Right cardiac atrium (tissue), 5 donors: Measurements from ENCODE around the gene TCN2. TPM values are rescaled to one million over a fixed set of nuclear protein-coding genes. Genes with fewer than 3 reads are reported as not detected.
A peak's percentile ranks its signal among the peaks of the same experiment; 100 is the strongest.

Source experiments
- ATAC-seq, 2 donors: fragments of 200-7000 bp; cut with Tn5 transposase; one replicate each; pipeline versions ENCODE4 v1.8.0 to v1.9.1; 2020; ENCODE audit warnings: moderate library complexity in 2 of 2, mild to moderate bottlenecking in 1 of 2
- DNase-seq, 3 donors: peaks; one replicate each; pipeline ENCODE4 v3.0.0-alpha.2; 2020
- H3K27ac ChIP-seq: one replicate; pipeline ENCODE4 v1.5.1; 2013; ENCODE audit warnings: mild to moderate bottlenecking, low read length, control low read depth, moderate library complexity
- H3K27me3 ChIP-seq: one replicate; pipeline ENCODE4 v1.6.1; 2013; ENCODE audit not compliant: control insufficient read depth, insufficient read depth
- H3K4me1 ChIP-seq: one replicate; pipeline ENCODE4 v1.6.1; 2013; ENCODE audit warnings: low read length; ENCODE audit not compliant: control insufficient read depth, insufficient read depth
- H3K4me3 ChIP-seq: one replicate; pipeline ENCODE4 v1.5.1; 2013; ENCODE audit warnings: low read length, control low read depth
- H3K9me3 ChIP-seq: one replicate; pipeline ENCODE4 v1.6.1; 2013; ENCODE audit warnings: low read length; ENCODE audit not compliant: control insufficient read depth
- WGBS: extraction: QIAGEN DNeasy Blood & Tissue Kit; methylation state at CpG from one replicate; pipeline ENCODE4 v1.1.7; 2013; 5-methylcytosine and 5-hydroxymethylcytosine counted together
- intact Hi-C, 4 donors: fragments of 100-400 bp; cut with DNase I; formaldehyde crosslinking; loops; one replicate each; pipeline versions ENCODE4 v1.11.0 to v1.14.0; 2022 to 2023
- polyA plus RNA-seq: library from polyadenylated mRNA; stranded (reverse); fragments of 200-250 nt; gene quantifications from one replicate; pipeline ENCODE4 v1.2.3, GENCODE V29; 2013
- total RNA-seq, 4 donors: library from RNA; stranded (reverse); fragmentation: NEBNext Ultra II Directional; extraction: Animal tissue kit (Norgen Biotek cat#: 25700); gene quantifications; one replicate each; pipeline ENCODE4 v1.2.1, GENCODE V29; 2021
- donor health status: healthy with polysubstance abuse.
- donor health status: DM: no; HTN: yes; CAD: no.
- donor health status: DM: no; HTN: no; CAD: no.
- donor health status: DM: no; HTN: yes; CAD: no; lungs with severe emphysema.
- donor health status: DM: yes; HTN: yes; CAD: no.

TCN2 gene
- total and polyA plus RNA-seq, 5 donors, result 10.9 to 33.4 (median 24.0) TPM

DNA sequence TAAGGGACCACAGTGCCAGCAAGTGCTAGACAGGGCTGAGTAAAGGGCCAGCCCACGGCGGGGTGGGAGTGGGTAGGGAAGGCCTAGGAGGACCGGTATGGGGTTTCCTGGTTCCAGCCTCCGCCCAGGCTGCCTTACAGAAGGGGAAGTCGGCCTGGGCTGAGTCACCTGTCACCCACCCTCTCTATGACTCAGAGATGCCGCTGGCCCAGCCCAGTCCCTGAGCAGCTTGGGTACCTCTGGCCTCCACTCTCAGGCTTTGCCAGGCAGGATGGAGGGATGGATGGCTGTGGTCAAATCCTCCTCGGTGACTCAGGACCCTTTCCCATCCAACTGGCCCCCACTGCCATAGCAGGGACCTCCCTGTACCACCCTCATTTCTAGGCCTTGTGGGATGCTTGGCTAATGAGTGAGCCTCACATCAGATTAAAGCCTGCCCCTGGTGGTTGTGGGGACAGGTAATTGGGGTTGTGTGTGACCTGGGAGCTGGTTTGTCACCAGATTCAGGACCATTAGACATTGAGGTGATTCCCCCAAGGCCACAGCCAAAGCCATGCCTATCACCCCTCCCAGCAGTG, 42.5 kb downstream of the TCN2 start:
- ATAC-seq, result peak; percentile 77 to 97
- intact Hi-C loops, result loop anchor here in 1 of 4 donors (10.0 kb wide), 1 partner anchor 45 kb away; the partner anchor contains the start of gene OSBP2
- H3K9me3 ChIP-seq, result no peaks in the 10 kb centered on the region
- H3K27me3 ChIP-seq, result no peaks in the 10 kb centered on the region
- DNase-seq, result peak in 1 of 3 donors; percentile 82
- 67% methylated on average over 7 of the region's 7 CpGs for WGBS
- no peak overlapping the region for H3K4me3 ChIP-seq
- no peaks in the 10 kb centered on the region for H3K4me1 ChIP-seq
- no peak overlapping the region for H3K27ac ChIP-seq

DNA sequence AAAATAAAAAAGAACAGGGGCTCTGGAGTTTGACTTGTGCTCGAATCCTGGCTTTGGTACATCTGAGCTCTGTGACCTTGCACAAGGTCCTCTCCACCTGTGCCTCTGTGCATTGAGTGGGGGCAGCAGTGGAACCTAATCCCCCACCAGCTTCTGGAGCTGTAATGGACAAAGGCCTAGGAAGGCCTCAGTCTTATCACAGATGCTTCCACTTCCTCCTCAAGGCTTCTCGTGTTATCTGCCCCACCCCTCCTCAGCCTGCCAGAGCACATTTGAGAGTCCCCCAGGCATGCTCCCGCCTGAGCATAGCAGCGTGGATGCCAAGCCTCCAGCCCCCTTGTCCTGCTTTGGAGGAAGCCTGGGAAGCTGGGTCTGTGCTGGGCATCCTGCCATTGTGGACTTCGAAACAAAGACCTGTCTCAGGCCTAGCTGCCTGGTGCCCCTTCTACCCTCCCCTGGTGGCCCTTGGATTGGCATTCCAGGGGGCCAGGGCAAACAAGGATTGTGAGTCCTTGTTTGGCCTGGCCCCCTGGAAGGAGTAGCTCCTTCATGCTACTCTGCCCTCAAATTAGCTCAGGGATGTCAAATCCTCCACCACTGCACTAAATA, 43.6 kb downstream of the TCN2 start:
- 48% methylated on average over 5 of the region's 5 CpGs for WGBS
- Histone ChIP-seq H3K27me3 (no peaks in the 10 kb centered on the region), H3K9me3 (no peaks in the 10 kb centered on the region), H3K4me1 (no peaks in the 10 kb centered on the region), H3K27ac (peak overlapping the region; percentile 17), H3K4me3 (no peak overlapping the region)
- ATAC-seq (peak in 1 of 2 donors; percentile 29), DNase-seq (peak in 1 of 3 donors; percentile 28)
- intact Hi-C loops, result no loop called here

DNA sequence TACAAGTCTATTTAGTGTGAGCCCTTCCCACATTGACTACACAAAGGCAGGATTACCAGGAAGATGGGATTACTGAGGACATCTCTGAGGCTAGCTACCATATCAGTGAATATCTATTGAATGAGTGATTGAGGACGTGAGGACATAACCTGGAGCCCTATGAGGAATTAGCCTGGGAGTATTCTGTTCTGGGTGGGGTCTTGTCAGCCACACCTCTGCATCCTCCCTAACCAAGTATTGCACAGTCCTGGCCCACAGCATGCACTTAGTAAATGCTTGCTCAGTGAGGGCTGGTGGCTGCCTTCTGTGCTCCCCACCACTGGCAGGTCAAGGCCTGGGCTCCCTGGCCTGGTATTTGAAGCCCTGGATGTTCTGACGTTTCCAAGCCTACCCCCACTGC, 45.9 kb downstream of the TCN2 start:
- intact Hi-C loops, result no loop called here
- ATAC-seq, result no peak
- H3K27me3 ChIP-seq, result no peaks in the 10 kb centered on the region
- H3K9me3 ChIP-seq, result no peaks in the 10 kb centered on the region
- no peaks in the 10 kb centered on the region for H3K4me1 ChIP-seq
- DNase-seq, result no peak
- 87% methylated on average over 2 of the region's 2 CpGs for WGBS
- H3K4me3 ChIP-seq, result no peak overlapping the region
- no peak overlapping the region for H3K27ac ChIP-seq

DNA sequence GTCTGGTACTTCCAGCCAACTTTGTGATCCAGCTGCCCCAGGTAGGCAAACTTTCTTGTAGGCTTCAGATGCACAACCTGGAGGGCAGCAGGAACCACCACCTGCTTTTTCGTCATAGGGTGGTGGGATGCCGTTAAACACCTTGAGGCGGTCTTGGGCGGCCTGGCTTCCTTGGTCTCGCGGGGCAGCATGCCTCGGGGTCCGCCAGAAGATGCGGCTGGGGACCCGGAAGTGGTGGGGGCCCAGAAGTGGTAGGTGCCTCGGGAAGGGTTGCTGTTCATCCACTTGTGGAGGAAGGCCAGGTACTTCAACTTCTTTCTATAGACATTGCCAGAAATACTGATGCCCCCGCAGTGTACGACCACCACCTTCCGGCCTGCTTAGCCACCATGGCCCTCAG, 47.4 kb downstream of the TCN2 start:
- no peak overlapping the region for H3K4me3 ChIP-seq
- peak in 1 of 3 donors; percentile 32 for DNase-seq
- WGBS, result 98% methylated on average over 14 of the region's 14 CpGs
- no peaks in the 10 kb centered on the region for H3K9me3 ChIP-seq
- no peak overlapping the region for H3K27ac ChIP-seq
- ATAC-seq, result no peak
- no peaks in the 10 kb centered on the region for H3K4me1 ChIP-seq
- intact Hi-C loops, result no loop called here
- H3K27me3 ChIP-seq, result no peaks in the 10 kb centered on the region

DNA sequence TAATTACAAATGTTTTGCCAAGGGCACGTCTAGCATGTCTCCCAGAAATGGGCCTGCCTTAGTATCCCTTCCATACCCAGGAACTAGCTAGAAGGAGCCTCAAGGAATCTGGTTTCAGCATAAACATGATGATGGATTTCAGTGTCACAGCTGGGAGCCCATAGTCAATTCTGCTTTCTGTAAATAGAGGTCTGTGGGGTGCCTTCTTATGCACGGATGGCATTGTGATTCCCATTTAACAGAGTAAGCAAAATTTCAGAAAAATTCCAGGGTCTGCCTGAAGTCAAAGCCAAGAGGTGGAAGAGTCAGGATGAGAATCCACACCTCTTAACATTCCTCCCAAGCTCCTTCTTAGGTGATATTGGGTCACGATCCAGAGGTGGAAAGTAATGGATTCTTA, 48.6 kb downstream of the TCN2 start:
- intact Hi-C loops, result no loop called here
- 81% methylated on average over 3 of the region's 3 CpGs for WGBS
- Histone ChIP-seq H3K27me3 (no peaks in the 10 kb centered on the region), H3K27ac (no peak overlapping the region), H3K9me3 (no peaks in the 10 kb centered on the region), H3K4me1 (no peaks in the 10 kb centered on the region), H3K4me3 (no peak overlapping the region)
- no peak for ATAC-seq
- DNase-seq, result no peak

DNA sequence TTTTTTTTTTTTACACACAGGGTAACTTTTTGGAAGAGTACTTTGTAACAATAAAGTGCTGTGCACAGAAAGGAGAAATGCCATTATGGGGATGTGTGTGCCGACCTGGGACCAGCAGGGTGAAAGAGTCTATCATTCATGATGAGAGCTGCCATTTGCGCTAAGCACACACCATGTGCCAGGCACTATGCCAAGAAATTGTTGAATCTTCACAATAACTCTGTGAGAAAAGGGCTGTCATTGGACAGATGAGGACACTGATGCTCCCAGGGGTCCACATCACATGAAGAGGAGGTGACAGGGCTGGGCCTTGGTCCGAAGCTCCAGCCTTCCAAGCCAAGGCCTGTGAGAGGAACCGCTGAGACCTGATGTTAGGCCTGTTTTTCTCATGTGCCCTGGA, 55.1 kb downstream of the TCN2 start:
- DNase-seq (no peak), ATAC-seq (no peak)
- no peaks in the 10 kb centered on the region for H3K27me3 ChIP-seq
- 87% methylated on average over 4 of the region's 4 CpGs for WGBS
- no peaks in the 10 kb centered on the region for H3K9me3 ChIP-seq
- H3K4me3 ChIP-seq, result no peak overlapping the region
- no peaks in the 10 kb centered on the region for H3K4me1 ChIP-seq
- intact Hi-C loops, result no loop called here
- no peak overlapping the region for H3K27ac ChIP-seq

DNA sequence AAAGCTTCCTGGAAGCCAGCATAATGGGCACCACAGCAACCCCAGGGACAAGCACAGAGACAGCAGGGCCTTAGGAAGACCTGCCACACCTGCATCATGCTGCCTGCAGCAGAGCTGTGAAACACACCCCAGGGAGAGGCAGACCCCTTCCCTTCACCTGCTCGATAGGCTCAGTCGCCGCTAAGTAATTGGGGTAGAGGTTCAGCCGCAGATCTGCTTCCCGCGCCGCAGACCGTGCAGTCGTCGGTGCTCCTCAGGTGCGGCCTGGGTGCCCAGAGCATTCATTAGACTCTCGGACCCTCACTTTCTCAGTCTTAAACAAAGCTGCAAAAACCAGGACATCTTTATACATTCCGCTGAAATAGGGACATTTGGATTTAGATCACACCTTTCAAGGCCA, 57.8 kb downstream of the TCN2 start:
- Histone ChIP-seq H3K4me3 (no peak overlapping the region), H3K4me1 (no peaks in the 10 kb centered on the region), H3K9me3 (no peaks in the 10 kb centered on the region), H3K27me3 (no peaks in the 10 kb centered on the region), H3K27ac (no peak overlapping the region)
- no peak for DNase-seq
- intact Hi-C loops, result no loop called here
- 97% methylated on average over 13 of the region's 13 CpGs for WGBS
- ATAC-seq, result no peak

DNA sequence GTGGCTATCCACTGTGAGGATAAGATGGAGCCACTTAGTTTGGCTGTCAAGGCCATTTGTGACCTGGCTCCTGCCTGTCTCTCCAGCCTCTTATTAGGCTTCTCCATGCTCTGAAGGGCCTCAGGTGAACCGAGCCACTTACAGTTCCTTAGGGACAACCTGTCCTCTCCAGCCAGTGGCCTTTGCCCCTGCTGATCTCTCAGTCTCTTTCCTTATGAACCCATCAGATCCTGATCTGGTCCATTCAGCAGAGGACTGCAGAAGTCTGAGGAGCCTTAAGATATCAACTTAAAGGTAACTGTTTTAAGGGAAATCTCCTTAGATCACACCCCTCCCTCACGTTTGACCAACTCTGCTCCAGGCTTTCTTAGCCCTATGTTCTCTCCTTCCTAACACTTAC, 58.3 kb downstream of the TCN2 start:
- no peak for DNase-seq
- Histone ChIP-seq H3K27ac (no peak overlapping the region), H3K4me1 (no peaks in the 10 kb centered on the region), H3K9me3 (no peaks in the 10 kb centered on the region), H3K27me3 (no peaks in the 10 kb centered on the region), H3K4me3 (no peak overlapping the region)
- intact Hi-C loops, result no loop called here
- ATAC-seq, result no peak
- 92% methylated on average over 2 of the region's 2 CpGs for WGBS

DNA sequence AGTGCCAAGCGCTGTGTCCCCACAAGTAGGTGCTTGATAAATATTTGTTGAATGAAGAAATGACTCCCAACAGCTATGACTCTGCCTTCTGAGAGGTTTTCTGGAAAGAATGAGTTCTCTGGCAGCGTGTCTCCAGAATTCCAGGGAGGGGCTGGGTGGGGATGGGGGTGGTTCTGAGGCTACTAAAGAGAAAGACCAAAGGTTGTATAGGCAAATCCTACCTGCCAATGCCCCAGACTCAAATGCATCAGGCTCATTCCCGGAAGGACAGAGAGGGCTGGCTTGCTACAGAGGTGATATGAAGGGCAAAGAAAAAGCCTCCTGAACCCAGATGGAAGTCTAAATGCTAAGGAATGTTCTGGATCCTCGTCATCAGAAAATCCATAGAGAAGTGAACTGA, 58.8 kb downstream of the TCN2 start:
- ATAC-seq (no peak), DNase-seq (no peak)
- no peaks in the 10 kb centered on the region for H3K27me3 ChIP-seq
- no peak overlapping the region for H3K4me3 ChIP-seq
- H3K9me3 ChIP-seq, result no peaks in the 10 kb centered on the region
- no peaks in the 10 kb centered on the region for H3K4me1 ChIP-seq
- 94% methylated on average over 4 of the region's 4 CpGs for WGBS
- H3K27ac ChIP-seq, result no peak overlapping the region
- intact Hi-C loops, result no loop called here

DNA sequence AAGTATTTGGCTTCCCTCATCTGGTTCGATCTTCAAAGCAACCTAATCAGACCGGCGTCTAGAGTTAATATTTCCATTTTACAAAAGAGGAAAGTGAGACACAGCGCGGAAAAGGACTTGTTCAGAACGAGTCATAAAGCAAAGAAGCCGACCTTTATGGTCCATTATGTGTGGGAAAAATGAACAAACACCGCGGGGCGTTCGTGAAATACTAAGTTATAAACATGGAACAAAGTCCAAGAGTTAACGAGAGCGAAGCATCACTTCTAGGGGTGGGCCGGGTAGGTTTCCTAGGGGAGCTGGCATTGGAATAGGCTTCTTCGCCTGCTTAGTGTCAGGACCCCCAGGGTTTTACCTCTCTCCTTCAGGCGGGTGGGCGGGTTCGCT, 60.1 kb downstream of the TCN2 start:
- intact Hi-C loops, result no loop called here
- H3K4me3 ChIP-seq, result peak overlapping the region; percentile 62
- 1% methylated on average over 18 of the region's 18 CpGs for WGBS
- DNase-seq (no peak), ATAC-seq (no peak)
- H3K9me3 ChIP-seq, result no peaks in the 10 kb centered on the region
- no peaks in the 10 kb centered on the region for H3K4me1 ChIP-seq
- no peaks in the 10 kb centered on the region for H3K27me3 ChIP-seq
- H3K27ac ChIP-seq, result no peak overlapping the region

DNA sequence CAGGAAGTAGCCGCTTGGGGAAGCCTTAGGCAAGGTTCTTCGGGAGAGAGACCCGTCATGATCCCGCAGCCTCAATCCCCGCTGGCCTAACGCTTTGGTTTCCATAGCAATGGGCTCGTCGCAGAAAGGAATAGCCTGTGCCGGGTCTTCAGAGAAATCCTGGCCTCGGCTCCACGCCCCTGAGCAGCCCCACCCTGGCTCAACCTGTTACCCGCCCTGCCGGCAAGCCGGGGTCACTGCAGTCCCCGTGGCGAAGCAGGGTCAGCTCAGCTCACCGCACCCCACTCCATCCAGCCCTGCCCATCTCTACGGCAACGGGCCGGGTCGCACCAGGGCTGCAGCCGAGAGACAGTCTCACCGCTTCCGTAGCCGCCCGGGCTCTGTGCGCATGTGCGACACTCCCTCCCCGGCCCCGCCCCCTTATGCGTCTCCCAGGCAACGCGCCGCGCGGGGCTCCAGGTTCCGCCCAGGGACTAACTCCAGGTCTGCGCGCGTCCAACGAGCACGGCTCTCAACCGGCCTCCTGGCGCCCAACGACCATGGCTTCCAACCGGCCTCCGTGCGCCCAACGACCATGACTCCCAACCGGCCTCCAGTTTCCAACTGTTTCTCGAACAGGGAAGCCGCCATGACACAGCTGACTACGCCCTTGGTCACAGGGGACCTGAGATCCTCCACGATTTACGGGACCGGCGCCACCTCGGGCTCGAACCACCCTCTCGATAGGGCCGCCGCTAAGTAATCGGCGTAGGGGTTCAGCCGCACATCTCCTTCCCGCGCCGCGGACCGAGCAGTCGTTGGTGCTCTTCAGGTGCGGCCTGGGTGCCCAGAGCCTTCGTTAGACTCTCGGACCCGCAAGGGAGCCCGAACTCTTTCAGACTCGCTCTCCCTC, 60.8 kb downstream of the TCN2 start, which contains the start of gene DUSP18:
Gene DUSP18 (minus strand): TSS at position 382 of the 892 bp plus-strand sequence. CDS start 3,872 bp downstream, outside the sequence.
- no peak within 1 kb of the TSS for H3K27ac ChIP-seq
- DNase-seq (peak; percentile 93 to 98 (median 97)), ATAC-seq (peak; percentile 99)
- under 1% methylated on average over 77 of the region's 77 CpGs for WGBS
- no peaks in the 10 kb centered on the region for H3K4me1 ChIP-seq
- intact Hi-C loops, result no loop called here
- H3K27me3 ChIP-seq, result no peaks in the 10 kb centered on the region
- no peaks in the 10 kb centered on the region for H3K9me3 ChIP-seq
- H3K4me3 ChIP-seq, result peak within 1 kb of the TSS; percentile 62
